ENCODE measurements around the gene NNMT.
A peak's percentile ranks its signal among the peaks of the same experiment; 100 is the strongest.

Gene NNMT

DNA sequence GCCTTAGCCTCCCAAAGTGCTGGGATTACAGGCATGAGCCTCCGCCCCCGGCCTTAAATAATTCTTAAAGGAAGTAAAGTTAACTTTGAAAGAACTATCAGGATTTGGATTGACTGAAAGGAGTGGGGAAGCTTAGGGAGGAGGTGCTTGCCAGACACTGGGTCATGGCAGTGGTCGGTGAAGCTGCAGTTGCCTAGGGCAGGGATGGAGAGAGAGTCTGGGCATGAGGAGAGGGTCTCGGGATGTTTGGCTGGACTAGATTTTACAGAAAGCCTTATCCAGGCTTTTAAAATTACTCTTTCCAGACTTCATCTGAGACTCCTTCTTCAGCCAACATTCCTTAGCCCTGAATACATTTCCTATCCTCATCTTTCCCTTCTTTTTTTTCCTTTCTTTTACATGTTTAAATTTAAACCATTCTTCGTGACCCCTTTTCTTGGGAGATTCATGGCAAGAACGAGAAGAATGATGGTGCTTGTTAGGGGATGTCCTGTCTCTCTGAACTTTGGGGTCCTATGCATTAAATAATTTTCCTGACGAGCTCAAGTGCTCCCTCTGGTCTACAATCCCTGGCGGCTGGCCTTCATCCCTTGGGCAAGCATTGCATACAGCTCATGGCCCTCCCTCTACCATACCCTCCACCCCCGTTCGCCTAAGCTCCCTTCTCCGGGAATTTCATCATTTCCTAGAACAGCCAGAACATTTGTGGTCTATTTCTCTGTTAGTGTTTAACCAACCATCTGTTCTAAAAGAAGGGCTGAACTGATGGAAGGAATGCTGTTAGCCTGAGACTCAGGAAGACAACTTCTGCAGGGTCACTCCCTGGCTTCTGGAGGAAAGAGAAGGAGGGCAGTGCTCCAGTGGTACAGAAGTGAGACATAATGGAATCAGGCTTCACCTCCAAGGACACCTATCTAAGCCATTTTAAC, at the start of gene NNMT:
Gene NNMT, plus strand, starts transcription at position 724 of the 929 bp plus-strand sequence. Its CDS starts 158 bp downstream, at position 882.
- DNase-seq: peak; percentile 81

DNA sequence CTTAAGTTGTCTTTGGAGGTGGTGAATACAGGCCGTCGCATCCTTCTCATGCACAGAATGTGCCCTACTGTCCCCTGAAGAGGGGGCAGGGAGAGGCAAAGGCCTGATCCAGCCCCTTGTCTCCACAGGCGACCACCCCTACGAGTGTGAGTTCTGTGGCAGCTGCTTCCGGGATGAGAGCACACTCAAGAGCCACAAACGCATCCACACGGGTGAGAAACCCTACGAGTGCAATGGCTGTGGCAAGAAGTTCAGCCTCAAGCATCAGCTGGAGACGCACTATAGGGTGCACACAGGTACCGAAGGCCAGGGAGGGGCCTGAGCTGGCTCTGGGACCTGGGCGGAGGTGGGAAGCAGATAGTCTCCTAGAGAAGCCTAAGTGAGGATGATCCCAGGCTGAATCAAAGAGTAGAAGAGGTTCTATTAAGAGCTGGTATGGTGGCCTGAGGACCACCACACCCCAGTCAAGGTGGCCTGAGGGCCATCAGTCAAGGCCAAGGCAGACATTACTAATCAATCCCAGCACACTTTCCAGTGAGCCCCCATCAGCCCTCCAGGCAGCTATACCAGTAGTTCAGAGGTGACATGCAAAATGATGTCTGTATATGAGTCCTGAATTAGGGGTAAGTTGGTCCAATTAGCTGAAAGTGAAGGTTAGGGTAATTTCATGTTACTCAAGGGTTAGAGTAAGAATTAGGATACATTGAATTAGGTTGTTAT, 49.0 kb upstream of the NNMT start:
- DNase-seq: no peak

DNA sequence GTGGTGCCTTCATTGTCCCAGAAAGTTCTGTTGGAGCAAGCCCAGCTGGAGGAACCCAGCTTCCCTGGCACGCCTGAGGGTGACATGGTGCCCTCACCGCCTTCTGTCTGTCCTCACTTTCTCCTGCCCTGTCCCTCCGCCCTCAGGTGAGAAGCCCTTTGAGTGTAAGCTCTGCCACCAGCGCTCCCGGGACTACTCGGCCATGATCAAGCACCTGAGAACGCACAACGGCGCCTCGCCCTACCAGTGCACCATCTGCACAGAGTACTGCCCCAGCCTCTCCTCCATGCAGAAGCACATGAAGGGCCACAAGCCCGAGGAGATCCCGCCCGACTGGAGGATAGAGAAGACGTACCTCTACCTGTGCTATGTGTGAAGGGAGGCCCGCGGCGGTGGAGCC, 46.0 kb upstream of the NNMT start:
- no peak for DNase-seq

DNA sequence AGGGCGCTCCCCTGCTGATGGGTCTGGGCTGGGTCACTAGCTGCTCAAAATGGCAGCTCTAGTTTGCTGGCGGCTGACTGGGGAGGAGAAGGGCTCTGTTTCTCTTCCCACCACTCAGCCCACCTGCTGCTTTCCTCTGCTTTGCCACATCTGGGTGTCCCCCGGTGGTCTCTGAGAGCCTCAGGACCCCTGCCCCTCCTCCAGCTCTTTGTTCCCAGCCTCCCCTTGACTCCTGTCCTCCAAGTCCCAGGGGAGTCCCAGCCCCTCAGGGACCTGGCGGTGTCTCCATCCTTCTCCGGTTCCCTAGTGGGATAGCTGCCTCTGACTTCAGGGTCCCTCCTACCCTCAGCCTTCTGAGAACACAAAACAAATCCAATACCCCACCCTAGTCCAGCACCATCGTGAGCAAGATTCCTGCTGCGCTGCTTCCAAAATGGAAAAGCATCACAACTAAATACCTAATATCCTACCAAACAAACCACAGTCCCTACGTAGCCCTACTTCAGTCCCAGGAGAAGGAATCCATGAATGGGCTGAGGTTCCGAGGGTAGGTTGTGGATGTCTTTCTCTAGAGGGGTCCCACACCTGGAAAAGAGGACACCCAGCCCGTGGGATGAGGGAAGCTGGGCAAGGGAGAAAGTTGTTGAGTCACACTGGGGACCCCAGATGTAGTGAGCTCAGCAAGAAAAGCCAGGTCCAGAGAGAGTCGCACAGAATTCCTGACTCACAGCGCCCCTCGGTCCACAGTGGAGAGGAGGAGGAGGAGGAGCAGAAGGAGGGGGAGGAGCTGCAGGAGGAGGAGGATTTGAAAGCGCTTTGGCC, 45.0 kb upstream of the NNMT start:
- DNase-seq: peak; percentile 64

DNA sequence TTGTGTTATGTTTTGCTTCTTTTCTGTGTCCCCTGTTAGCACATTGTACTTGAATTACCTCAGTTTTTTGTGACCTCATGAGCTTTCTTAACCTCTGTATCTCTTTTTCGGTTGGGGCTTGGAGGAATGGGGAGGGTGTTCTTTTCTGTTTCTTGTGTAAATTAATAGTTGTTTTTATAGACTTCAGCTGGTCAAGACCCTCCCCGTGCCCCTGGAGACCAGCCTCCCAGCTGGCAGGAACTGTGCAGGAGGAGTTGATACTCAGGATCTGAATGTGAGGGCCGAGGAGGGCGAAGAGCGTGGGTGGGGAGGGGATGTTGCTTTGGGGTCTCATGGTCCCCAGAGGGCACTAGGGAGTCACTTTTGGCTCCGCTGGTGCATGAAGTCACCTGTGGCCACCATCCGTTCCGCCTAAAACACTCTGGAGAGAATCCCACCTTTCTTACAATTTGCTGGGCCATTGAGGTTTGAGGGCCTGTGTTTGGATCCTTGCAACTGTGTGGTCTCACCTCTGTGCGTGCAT, 44.3 kb upstream of the NNMT start:
- DNase-seq: no peak

DNA sequence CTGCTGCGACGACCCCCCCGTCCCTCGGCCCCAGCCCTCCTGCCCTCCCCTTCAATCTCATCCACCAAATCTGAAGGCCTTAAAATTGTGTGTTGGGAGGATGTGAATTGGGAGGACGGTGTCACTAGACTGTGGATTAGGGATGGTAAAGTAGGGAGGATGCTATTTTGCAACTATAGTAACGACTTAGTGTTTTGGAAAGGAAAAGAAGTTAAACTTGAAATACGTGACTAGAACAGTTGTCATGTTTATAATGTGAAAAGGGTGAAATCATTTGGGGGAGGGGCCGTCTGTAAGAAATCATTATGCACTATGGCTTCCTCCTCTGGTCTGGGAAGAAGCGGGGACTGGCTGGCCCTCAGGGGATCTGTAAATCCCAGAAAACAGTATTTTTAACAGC, 43.4 kb upstream of the NNMT start:
- no peak for DNase-seq

DNA sequence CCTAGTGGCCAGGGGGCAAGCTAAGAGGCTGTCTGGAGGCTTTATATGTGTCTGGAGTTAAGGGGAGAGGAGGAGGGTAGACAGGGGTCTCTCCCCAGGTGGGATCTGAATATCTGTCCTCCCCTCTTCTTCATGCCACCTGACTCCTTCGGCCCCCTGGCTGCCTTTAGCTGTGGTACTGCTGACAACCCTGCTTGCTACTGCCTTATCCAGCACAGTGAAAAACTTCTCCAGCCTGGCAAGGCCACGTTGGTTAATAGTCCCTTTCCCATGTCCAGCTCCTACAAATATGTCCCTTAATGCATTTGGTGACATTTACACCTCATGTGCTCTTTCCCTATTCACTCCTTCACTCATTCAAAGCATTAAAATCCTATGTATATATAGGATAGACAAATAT, 42.4 kb upstream of the NNMT start:
- no peak for DNase-seq

DNA sequence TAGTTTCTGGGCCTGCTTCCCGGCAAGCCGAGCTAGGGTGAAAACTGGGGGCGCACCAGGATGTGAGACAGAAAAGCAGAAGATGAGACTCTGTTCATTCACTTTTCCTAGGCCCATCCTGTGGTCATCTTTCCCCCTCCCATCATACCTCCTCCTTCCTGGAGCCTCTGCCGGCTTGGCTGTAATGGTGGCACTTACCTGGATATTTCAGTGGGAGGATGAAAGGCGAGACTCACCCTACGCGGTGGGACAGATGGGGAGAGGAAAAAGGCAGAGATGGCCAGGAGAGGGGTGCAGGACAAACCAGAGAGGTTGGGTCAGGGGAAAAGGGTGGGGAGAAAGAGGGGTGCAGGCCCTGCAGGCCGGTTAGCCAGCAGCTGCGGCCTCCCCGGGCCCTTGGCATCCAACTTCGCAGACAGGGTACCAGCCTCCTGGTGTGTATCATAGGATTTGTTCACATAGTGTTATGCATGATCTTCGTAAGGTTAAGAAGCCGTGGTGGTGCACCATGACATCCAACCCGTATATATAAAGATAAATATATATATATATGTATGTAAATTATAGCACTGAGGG, 41.5 kb upstream of the NNMT start:
- no peak for DNase-seq

DNA sequence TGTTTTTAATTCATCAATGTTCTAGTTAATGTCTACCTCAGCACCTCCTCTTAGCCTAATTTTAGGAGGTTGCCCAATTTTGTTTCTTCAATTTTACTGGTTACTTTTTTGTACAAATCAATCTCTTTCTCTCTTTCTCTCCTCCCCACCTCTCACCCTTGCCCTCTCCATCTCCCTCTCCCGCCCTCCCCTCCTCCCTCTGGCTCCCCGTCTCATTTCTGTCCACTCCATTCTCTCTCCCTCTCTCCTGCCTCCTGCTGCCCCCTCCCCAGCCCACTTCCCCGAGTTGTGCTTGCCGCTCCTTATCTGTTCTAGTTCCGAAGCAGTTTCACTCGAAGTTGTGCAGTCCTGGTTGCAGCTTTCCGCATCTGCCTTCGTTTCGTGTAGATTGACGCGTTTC, 40.9 kb upstream of the NNMT start:
- DNase-seq: no peak

DNA sequence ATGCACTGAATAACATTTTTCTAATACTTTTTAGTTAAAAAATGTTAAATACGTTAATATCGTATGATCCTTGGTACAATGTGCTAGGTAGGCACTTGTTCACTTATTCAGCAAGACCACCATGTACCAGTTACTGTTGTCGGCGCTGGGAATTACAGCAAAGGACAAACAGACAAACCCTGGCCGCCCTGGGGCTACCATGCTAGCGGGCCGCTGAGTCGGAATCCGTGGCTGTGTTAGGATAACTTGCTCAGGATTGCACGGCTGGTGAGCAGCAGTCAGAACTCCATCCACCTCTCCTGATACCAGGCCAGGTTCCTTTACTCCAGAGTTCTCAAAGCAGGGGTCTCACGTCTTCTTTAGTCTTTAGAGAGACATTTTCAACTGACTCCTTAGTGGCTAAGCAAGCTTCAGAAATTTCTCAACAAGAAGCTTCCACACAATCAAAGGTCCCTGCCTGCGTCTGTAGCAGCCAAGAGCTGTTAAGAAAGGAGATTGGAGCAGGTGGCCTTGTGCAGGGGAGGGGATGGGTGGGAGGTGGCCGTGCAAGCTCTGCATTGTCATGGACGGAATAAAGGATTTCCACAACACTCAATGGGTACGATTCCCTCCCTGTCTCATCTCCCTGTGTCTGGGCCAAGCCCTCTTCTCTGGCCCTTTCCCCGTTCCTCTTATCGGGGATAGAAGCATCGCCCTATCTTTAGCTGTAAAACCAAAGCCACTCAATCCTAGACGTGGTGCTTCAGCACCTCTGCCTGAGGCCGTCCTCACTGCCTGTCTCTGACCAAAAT, 39.8 kb upstream of the NNMT start:
- no peak for DNase-seq

DNA sequence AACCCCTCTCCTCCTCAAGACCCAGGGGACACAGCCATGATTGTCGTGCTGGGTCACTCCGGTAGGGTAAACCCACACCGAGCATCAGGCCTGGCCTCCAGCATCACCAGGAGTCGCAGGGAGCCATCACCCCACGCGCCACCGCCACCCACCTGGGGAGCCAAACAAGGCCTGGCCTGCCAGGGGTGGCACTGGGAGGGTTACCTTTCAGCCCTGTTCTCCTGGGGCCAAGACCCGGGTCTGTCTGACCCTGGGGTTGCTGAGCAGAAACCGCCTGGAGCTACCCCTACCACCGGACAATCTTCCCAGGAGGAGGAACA, 39.3 kb upstream of the NNMT start:
- DNase-seq: no peak

DNA sequence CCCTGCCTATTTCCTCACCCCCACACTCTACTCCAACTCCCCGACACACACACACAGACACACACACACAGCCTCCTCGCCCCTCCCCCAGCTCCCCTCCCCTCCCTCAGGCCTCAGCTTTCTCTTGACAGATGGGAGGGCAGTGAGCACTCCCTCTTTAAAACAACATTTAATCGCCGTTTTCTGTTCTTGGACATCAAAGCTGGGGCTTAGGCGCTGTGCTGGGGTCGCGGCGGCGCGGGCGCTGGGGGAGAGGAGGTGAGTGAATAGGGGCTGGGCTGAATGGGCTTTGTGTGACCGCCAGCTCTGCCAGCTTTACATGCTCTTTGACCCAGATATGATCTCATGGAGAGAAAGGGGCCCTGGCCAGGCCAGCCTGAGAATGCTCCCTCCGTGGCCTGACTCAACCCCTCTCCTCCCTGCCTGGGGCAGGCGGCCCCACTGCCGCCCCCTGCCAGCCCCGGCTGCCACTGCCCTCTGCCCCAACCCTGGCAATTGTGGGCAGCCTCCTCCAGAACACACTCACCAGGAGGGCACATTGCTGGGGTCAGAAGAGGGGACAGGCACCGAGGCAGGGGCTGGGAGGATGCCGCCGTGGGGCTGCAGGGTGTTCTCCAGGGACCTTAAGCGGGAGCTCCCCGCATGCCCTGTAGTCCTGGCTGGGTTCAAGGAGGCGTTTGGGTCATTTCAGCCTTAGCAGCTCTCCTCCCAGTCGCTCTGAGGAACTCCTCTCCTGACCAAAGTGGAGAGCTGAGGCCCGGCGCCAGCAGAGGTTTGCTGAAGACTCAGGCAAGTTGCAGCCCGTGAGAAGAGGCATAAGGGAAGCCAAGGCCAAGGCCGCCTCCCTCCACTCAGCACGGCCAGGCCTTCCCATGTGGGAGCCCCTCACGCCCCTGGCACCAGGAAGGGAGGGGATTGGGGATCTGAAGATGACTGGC, 38.3 kb upstream of the NNMT start:
- peak; percentile 55 for DNase-seq

DNA sequence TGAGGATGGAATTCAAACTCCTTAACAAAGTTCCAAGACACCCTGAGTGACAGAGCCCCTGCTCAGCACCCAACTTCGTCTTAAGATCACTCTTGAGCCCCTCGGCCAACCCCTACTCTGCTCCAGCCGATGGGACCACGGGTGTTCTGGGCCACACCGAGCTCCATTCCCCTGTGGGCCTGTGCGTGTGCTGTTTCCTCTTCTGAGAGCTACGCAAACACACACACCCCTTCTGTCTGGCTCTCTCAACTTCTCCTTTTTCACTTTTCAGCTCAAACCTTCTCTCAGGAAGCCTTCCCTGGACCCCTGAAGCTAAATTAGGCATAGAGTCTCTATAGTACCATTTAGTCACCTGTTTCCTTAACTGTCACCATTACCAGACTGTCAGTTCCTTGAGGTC, 37.5 kb upstream of the NNMT start:
- no peak for DNase-seq

DNA sequence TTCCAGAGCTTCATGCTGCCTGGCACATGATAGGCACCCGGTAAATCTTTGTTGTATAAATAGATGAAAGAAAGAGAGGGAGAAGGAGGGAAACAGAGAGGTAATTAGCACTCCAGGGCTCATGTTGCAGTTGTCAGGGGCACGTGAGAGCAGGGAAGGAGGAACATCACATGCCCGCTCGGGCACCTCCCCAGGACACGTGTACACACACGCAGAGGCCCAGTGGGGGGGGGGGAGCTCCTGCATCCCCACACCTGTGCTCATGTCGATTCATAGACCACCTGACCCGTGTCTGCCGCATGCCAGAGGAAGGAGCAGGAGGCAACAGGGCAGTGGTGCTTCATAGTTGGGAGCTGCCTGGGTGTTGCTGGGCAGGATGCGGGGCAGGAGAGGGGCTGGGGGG, 37.1 kb upstream of the NNMT start:
- no peak for DNase-seq

DNA sequence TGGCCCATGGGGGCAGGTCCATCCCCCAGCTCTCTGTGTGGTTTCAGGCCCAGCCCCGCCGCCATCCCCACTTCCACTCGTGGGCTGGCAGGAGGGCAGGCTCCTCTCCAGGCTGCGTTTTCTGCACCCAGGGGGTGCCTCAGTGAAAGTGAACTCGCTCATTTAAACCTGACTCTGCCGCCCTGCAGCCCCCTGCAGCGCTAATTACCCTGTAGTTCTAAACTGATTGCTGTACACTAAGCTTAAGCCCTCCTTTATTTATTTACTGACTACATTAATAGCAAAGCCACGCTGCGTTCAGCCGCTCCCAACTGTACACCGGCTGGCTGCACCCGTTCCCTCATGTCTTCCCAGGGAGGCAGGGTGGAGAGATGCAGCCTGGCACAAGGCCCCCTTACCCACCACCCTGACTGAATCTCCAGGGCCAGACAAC, 36.6 kb upstream of the NNMT start:
- DNase-seq: no peak

DNA sequence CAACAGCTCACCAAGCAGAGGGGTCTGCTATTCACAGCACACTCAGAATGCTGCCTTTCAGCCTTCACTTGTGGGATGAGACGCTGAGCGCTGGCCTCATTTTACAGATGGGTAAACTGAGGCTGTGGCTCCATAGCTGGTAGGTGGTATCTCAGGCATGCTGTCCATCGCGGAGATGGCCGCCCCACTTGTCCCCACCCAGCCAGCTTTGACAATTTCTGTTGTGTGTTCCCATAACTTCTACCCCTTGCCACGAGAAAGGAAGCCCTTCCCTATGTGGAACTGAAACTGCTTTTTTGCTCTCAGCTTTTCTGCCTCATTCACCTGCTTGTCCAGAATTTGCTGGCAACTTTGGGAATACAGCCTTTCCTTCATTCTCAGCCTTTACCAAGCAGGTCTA, 36.1 kb upstream of the NNMT start:
- DNase-seq: no peak

DNA sequence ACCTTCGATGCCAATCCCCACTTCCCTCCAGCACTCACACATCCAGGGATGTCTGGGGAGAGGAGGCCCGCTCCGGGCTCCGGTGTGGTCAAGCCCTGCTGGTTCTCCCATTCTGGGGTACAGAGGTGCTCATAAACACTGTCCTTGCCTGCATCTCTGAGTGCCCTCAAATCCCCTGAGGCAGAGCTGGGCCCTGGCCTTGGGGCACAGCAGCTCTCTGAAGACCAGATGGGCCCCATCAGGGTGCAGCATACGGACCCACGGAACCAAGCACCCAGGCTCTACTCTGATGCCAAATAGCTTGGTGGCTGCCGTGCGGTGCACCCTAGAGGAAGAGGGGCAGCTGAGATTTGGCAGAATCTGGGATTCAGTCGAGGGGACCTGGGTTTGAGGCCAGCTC, 35.7 kb upstream of the NNMT start:
- DNase-seq: no peak

DNA sequence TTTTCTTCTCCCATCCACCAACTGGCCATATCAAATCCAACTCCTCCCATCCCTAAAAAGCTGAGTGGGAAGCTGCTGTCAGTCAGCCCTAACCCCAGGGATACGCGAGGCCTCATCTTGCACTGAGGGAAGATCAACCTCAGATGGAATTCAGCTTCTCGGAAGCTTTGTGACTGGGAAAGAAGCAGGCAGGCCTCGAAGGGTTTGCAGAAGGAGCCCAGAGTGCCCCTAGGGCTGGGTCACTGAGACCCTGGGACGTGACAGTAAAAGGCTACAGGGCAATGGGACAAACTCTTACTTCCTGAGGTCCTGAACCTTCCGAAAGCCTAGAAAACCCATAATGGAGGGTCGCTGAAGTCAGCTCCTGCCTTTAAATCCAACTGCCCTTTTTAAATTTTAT, 34.4 kb upstream of the NNMT start:
- no peak for DNase-seq

DNA sequence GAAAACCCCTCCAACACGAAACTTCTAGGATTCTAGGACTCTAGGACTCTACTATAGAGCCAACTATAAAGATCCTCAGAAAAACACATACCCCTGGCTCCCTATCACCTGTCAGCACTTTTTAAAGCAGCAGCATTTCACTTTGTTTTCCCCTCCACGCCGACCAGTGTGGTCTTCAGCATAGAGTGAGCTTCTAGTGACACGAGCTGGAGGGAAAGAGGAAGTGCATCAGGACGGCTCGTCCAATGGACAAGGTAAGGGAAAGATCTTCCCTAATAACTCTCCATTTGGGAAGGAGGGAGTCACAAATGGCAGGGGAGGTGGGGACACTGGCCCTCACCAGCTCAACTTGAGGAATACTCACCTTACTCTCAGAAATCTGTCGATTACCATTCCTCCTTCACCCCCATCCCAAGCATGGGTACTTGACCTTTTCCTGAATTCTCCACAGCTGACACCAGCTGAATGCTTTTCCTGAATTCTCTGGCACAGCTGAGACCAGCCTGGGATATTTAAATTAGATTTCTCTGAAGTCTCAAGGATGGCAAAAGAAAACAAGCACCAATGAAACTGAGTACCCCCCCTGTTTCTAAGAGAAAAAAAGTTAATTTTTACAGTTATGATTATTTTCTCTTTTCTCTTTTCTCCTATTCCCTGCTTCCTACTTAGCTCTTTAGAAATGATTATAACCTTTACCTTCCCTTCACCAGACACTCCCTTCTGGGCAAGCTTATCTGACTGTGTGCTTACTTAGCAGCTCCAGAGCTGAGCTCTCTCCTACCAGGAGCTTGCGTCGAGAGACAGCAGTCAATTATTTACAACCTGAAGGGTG, 33.3 kb upstream of the NNMT start:
- DNase-seq: no peak
